UCSD-AML1 (cell line): ENCODE data around the gene PIEZO2.

Source experiments
- DNase-seq: peaks from one replicate; lab custom pipeline; 2025; ENCODE audit not compliant: unreplicated experiment; lab: John Stamatoyannopoulos, UW

Gene PIEZO2

DNA sequence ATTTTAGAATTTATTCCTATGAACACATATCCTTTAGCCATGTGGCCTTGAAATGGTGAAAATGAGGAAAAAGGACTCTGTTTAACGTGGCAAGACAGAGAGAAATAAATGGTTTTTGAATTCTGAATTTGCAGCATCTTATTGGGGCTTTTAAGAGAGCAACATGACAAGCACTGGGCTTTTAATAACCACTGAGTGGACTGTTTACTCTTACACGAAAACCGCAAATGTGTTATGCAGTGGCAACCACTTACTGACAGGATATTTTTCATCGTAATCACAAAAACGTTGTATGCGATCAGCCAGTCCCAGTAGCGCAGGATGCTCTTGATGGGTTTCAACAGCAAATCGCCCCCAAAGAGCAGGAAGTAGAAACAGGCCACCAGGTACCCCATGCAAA is 397.0 kb downstream of the PIEZO2 start:
- no peak for DNase-seq

DNA sequence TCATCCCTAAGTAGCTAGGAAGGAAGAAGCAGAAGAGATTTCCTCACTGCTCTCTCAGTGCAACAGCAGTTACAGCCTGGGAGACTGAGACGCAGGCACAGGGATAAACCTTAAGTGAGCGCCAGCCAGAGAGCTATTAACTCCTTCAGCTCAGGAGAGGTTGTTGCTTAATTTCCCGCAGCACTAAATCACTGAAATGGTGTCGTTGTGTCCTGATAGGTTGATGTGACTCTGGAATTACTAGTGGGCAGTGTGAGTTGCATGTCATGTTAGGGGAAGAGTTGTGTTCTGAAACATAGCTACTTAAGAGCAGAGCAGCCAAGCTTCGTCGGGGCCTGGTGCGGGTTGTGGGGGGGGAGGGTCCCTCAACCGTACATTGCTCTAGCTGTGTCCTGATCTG is 397.7 kb downstream of the PIEZO2 start:
- no peak for DNase-seq

- DNase-seq: no peak
These were observed 399.0 kb downstream of the PIEZO2 start for GRCh38 chr18:10750191-10751035.

DNA sequence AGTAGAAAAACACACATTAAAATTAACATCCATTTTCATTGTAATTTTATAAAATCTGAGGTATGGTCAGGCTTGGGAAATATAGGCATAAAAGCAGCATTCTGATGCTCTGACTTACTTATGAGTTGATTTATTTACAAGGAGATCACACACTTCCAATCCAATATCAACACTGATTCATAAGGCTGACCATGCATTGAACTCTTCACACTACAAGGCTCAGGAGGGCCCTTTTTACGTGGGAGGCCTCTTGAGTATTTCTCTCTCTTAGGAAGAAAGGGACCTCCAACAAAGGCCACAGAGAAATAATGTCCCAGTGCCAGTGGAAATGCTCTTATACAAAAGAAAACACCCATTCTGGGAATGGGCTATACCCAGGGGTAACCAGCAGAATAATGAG is 400.7 kb downstream of the PIEZO2 start:
- no peak for DNase-seq

DNA sequence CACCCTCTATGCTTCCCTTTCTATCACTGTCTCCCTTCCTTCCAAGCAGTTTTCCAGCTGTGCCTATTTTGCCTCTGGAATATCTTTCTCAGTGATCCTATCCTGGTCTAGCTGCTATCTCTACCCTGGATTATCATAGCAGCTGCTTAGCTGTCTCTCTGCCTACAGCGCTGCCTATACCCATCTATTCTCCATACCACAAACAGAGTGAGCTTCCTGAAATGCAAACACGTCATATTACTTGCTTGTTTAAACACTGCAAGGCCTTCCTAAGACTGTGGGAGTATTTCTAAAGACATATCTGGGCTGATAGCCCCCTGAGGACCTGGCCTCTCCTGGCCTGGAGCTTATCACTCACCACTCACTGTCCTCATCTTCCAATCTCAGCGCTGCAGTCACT is 403.4 kb downstream of the PIEZO2 start:
- no peak for DNase-seq

DNA sequence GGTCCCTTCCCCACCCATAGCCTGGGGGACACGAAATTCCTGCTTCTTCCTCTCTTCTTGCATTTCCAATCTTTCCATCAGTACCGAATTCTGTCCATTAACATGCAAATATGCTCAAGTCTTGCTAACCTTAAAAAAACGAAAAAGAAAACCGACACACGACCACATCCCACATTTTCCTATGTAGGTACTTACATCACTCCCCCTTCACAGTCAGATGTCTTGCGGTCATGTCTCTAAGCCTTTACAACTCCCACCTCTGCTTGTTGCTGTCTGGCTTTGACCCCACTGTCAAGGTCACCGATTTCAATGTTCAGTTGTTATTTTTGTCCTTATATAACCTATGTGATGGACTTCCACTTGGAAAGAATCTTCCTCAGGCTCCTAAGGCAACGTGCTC is 404.1 kb downstream of the PIEZO2 start:
- DNase-seq: no peak

GRCh38 chr18:10743766-10744165 is 405.6 kb downstream of the PIEZO2 start:
- no peak for DNase-seq

DNA sequence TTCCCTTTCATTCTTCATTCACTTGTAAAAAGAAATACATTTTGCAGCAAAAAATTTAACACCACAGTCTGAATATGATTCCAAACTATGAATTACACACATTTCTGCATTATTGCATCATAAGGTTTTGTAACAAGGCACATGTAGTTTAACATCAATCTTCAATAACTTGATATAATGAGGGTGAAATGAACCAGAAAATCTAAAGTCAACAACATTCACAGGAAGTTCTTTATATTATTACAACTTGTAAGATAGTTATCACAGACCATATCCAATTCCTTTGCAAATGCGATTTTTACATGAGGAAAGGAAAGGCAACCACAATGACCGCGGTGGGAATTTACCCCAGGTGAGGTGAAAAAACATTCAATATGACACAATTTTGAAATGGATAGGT is 410.2 kb downstream of the PIEZO2 start:
- DNase-seq: no peak

GRCh38 chr18:10736984-10737383 is 412.4 kb downstream of the PIEZO2 start:
- no peak for DNase-seq

DNA sequence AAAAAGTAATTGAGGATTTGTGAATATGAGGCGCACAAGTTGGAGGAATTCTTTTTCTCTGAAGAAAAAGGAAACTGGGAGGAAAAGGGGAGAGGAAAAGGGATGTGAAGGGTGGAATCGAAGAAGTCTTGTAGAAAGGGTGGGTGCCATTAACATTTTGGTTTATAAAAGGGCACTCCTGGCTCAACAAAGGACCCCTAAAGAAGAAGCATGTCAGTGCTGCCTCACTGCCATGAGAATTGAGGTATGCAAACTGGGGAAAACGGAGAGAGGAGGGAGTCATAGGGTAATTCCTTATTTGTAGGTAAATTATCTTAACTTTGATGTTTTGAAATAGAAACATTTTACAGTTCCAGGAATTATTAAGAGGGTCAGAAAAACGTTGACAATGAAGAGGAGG is 416.4 kb downstream of the PIEZO2 start:
- DNase-seq: no peak

- DNase-seq: no peak
These were observed 421.9 kb downstream of the PIEZO2 start for GRCh38 chr18:10727477-10727876.

- DNase-seq: no peak
These were observed 422.9 kb downstream of the PIEZO2 start for GRCh38 chr18:10726198-10727068.

- no peak for DNase-seq
These were observed 424.7 kb downstream of the PIEZO2 start for GRCh38 chr18:10724666-10725065.

- DNase-seq: no peak
These were observed 425.9 kb downstream of the PIEZO2 start for GRCh38 chr18:10723496-10723895.

- DNase-seq: no peak
These were observed 430.6 kb downstream of the PIEZO2 start for GRCh38 chr18:10718809-10719208.

GRCh38 chr18:10715791-10716190 is 433.6 kb downstream of the PIEZO2 start:
- DNase-seq: no peak

DNA sequence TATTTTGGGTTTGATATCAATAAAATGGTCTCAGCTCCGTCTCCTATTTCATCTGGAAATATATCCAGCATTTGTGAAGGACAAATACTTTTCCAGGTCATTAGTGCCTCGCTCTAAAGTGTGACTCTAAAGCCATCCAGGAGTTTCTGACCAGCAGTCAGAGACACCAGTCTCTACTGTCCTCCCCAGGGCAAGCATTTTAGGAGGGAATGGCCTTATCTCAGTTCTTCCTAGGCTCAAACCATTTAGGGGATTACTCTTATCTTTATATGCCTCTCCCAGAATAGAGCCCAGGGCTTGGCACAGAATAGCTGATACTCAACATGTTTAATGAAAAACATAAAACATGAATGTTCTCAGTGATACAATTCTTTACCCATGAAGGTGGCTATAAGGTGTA is 436.0 kb downstream of the PIEZO2 start:
- no peak for DNase-seq

GRCh38 chr18:10707294-10707693 is 442.1 kb downstream of the PIEZO2 start:
- no peak for DNase-seq

DNA sequence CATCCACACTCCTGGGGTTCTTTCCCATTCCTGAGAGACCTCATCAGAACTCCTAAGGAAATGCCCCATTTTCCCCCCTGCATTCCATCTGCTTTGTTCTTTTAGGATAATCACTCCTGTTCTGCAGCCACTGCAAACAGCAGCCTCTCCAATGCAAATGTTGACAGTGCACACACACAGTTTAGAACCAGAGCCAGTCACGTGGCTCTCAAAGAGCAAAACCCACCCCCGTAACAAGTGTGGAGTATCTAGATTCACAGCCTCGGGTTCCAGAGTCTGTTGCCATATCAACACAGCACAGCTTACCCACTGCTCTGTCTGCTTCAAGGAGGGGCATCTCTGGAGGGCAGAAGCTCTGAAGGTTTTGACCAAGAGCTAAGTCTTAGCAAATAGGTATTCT is 443.6 kb downstream of the PIEZO2 start:
- DNase-seq: no peak

DNA sequence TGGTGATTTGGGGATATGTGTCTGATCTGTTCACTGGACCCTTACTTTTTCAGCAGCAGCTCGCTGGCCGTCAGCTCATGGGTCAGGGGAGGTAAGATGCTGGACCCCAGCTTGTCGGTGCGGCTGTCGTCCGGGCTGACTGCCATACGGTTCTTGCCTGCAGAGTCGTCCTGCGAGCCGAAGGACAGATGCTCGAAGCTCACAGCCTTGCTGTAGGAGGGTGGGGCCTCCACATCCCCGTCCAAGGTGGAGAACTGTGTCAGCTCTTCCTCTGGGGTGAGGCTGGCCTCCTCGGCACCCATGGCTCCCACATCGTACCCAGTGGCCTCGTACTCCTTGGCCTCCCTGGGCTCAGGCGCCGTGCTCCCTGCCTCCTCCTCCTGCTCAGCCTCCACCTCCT is 444.1 kb downstream of the PIEZO2 start:
- no peak for DNase-seq

DNA sequence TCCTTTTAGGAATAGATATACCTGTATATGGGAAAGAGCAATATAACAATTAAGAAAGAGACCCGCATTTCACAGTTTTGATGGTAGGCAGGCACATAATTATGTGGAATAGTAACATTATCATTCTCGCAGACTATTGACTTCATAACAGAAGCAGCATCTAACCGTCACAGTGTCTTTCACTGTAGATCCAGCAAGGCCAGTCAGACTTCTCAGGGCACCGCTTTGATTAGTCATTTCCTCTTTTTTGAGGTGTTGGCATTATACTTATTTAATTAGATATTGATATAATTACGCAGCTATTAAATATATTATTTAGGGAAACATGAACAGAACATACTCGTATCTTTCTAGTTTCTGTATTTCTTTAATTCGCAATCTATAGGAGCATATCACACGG is 447.2 kb downstream of the PIEZO2 start:
- no peak for DNase-seq

DNA sequence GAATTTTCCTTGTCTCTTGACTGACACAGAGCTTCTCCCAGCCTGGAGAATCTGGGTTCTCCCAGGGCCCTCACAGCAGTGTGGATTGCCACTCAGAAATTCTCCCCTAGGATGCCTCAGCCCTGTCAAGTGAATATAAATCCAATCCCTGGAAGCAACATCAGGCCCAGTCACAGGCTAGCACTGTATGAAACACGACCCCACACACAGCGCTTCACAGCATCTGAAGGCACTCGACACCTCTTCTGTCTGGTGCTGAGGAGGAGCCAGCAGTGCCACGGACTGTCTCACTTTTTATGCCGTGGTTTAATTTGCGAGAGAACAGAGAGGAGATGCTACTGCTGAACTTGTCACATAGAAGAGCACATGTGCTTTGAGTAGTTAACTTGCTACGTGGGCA is 459.0 kb downstream of the PIEZO2 start:
- no peak for DNase-seq
